Measurements from ENCODE around the gene ACIN1.

ACIN1 gene

GRCh38 chr14:23056145-23056955 lies 38.6 kb downstream of the ACIN1 start:
- DNase-seq, result no peak

GRCh38 chr14:23055621-23056144 lies 39.3 kb downstream of the ACIN1 start:
- DNase-seq, result no peak

GRCh38 chr14:23055147-23055550 lies 39.8 kb downstream of the ACIN1 start:
- DNase-seq, result no peak

GRCh38 chr14:23054000-23054811 lies 40.7 kb downstream of the ACIN1 start:
- no peak for DNase-seq

DNA sequence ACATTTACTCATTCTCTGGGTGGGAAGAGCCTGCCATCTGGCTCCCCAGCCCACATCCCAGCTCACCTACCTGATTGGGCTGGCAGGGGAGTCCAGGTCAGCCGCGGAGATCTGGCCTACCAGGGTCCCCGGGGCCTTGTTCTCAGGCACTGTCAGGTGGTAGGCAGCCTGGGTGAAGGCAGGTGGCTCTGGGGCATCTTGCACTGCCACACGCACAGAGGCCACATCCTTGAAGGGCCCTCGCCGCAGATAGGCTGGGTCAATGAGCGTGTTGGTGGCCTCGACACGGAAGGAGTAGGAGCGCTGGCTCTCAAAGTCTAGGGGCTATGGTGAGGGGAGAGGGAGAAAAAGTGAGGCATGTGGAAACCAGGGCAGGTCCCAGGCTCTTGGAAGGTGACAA lies 41.5 kb downstream of the ACIN1 start:
- no peak for DNase-seq

DNA sequence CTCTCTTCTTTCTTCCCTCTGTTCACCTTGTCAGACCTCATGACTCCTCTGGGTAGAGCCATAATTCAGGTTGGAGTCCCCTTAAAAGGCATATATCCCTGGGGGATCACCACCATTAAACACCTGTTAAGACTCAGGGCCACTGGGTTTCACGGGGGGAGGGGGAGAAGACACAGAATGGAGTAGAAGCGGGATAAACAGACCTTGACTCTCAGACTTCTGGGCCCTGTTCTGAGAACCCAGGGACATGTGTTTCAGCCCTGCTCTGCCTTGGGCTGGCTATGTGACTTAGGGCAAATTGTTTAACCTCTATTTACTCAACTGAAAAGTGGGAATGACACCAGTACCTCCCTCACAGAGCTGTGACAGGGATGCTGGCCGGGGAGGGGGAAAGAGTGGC lies 42.3 kb downstream of the ACIN1 start:
- no peak for DNase-seq

DNA sequence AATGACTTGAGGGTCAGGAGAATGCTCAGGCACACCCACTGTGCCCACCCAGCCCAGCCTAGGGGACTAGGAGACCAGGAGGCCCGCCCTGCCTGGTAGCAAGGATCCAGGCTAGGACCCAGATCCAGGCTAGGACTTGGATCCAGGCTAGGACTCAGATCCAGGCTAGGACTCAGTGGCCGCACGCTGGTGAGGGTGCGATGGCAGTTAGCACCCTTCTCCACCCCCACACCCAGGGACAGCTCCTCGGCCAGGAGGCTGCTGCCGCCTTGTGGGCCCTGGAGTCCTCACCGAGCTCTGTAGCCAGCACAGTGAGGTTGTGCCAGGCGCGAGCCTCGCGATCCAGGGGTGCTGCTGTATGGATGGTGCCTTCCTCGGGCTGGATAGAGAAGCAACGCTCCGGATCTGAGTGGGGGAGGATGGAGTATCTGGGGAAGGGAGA lies 42.7 kb downstream of the ACIN1 start:
- DNase-seq, result no peak

DNA sequence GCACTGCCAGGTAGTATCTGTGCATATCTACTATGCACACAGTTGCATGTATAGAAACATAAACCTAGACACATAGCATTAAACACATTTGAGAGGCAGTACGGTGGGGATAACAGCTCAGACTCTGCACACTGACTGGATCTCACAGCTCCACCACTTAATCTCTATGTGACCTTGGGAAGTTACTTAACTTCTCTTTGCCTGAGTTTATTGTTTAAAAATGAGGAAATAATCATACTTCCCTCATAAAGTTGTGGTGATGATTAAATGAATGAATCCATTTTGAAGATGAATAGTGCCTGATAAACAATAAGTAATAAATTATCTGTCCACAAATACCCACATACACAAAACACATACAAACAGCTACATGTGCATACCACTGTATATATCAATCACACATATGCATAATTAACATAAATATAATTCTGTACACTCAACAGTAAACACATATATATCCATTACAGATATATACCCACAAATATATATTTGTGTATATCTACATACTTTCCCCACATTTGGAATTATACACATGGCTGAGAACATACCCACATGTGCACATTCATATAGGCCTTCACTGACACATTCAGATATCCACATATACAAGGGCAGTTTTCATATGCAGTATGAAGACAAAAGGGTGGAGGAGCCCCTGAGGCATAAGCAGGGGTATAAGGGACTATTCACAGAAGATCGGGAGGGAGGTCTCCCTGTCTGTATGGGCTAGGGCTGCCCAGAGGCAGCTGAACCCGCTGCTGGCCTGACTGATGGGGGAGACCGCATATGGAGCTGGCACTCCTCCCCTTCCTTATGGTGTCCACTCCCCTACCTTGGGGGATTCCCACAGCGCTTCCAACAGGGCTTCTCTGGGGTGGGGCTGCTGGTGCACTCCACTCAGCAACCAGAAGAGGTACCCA lies 43.5 kb downstream of the ACIN1 start:
- no peak for DNase-seq

DNA sequence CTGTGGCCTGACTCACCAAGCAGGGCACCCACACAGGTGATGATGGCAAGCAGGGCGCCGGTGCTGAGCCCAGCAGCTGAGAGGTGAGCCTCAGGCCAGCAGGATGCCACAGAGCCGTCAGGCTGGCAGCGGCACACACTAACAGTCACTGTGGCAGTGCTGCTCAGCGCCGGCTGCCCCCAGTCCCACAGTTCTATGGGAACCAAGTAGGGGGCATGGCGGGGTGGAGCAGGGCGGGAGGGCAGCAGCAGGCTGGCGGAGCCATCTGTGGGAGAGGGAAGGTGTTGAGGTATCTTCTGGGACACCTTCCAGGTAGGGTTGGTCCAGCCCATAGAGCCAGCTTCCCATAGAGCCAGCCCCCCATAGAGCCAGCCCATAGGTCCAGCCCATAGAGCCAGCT lies 45.9 kb downstream of the ACIN1 start:
- no peak for DNase-seq

- no peak for DNase-seq
Observed at GRCh38 chr14:23047751-23048693, 46.9 kb downstream of the ACIN1 start.

GRCh38 chr14:23047034-23047634 lies 47.8 kb downstream of the ACIN1 start:
- DNase-seq, result no peak

DNA sequence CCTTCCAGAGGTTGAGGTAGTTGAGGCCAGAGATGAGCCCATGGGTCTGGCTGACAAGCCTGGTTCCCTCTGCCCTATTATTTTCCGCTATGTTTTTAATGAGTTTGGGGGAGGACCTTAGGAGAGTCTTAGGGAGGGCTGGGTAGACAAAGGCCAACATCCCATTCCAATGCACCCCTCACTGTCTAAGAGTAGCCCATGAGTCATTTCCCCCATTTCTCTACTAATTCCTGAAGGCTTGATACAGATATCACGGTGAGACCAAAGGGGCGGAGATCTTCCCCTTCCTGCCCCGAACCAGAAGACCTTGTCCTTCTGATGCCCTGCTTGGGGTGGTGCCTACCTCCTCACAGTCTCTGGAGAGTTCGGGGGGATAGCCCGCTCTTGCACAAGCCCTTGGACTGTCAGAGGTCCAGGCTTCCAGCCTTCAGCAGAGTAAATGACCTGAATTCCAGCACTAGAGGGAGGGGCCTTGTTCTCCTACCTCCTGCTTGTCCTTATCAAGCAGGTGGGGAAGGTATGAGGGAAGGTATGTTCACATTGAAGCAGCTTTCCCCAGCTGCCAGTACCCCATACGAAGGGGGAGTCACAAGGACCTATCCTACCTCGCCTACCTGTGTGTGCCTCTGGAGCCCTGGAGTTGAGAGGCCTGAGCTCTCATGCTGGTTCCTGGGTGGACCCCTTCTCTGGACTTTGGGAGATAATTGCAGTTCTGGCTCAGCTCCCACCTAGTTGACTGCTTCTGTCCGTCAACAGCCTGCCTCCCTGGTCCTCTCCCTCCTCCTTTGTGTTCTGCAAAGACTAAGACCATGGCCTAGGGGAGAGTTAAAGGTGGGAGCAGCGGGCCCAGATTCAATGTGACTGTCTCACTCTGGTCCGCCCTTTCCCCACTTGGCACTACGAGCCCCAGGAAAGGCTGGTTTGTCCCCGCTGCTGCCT lies 49.2 kb downstream of the ACIN1 start:
- DNase-seq, result no peak

DNA sequence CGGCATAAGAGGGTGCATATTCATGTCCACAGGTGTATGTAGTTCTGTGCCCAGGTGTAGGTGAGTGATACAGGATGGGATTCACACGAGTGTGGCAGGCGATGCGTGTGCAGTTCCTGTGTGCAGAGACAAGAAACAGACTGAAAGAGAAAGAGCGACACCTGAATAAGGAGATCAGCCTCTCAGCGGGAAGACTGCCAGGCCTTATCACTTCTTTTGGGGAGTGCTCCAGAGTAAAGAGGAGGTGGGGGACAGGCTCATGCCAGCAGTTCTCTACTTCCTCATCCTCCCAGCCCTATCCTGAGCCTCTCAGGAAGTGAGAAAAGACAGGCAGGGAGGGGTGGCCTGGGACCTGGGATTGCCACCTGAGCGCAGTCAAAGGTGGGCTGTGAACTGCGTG lies 50.1 kb downstream of the ACIN1 start:
- DNase-seq, result no peak

- DNase-seq, result no peak
Observed at GRCh38 chr14:23043754-23044153, 51.2 kb downstream of the ACIN1 start.

- no peak for DNase-seq
Observed at GRCh38 chr14:23043145-23043544, 51.8 kb downstream of the ACIN1 start.

- DNase-seq, result no peak
Observed at GRCh38 chr14:23042162-23042965, 52.6 kb downstream of the ACIN1 start, which contains the start of gene PSMB11. Gene PSMB11, plus strand, starts transcription at chr14:23042212. Its CDS starts 14 bp downstream, at chr14:23042226.

- DNase-seq, result no peak
Observed at GRCh38 chr14:23041729-23042128, 53.2 kb downstream of the ACIN1 start.

GRCh38 chr14:23040100-23040499 lies 54.8 kb downstream of the ACIN1 start:
- no peak for DNase-seq
